GM19193 (cell line): ENCODE measurements around the gene TNFRSF25.

ENCODE experiments used
- POLR2A ChIP-seq: IDR thresholded peaks from 4 replicates; pipeline ENCODE4 v1.6.1; 2011; ENCODE audit not compliant: insufficient read depth, insufficient read length; ENCODE audit errors: extremely low read depth

The TNFRSF25 gene

GRCh38 chr1:6470132-6471085, 4.4 kb upstream of the TNFRSF25 start:
- no peak for TF ChIP-seq POLR2A

DNA sequence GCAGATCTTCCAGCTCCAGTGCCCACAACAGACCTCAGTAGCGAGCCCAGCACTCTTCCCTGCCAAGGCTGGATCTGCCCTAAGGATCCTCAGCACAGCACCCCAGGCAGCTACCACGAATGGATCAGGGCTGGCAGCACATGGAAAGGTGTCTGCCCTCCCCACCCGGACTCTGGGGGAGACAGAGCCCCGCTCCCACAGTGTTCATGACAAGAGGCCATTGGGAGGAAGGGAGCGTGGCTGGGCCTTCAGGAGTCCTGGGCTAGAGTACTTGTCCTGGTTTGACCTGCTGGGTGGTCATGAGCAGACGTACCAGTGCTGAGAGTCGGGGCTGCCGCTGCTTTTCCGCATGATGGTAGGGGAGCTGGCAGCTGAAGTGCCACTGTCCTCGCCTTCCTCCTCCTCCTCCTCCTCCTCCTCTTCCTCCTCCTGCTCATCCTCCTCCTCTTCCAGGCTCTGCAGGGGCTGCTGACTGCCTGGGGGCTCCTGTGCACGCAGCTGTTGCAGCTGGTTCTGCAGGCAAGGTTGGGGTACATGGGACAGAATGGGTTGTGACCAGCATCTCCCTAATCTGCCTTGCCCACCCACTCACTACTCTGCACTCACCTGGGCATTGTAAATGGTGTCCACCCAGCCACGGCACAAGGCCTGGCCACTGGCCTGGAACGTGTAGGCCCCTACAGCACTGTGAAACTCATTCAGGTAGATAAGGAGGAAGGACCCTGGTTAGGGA, 2.9 kb upstream of the TNFRSF25 start:
- no peak for TF ChIP-seq POLR2A

DNA sequence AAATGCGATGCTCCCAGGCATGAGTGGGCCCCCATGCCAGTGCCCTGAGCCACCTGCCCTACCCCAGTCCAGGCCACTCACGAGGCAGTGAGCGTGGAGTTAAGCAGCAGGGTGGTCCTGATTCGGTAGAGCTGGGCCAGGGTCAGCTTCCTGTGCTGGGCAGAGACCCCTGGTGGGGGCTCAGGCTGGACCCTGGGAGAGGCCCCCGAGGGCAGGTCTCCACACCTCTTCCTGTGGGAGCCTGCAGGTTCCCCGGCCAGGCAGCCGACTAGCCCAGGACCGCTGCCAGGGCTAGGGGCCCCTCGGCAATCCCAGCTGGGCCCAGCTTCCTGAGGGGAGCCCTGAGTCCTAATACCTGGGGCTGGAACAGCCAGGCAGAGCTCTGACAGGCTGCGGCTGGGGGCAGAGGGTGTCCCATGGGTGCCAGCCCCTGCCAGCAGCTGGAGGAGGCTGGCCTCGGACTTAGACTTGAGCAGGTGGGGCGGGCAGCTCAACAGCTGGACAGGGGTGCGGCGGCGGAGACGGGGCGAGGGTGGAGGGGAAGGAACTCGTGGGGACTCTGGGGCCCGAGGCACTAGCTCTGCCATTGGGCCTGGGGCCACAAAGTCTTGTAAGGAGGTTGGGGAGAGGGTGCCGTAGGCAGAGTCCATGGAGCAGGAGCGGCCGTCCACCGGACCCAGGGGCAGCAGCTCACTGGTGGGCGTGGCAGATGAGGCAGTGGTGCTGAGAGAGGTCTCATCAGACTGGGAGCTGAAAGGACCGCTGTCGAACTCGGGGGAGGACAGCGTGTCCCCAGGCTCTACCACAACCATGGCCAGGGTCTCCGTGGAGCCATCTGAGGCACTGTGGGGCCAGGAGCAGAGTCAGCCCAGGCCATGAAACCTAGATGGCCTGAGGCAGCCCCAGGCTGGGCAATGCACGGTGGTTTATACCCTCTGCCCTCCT, 2.0 kb upstream of the TNFRSF25 start:
- no peak for TF ChIP-seq POLR2A

GRCh38 chr1:6467224-6467623, 1.3 kb upstream of the TNFRSF25 start:
- TF ChIP-seq POLR2A: no peak

- TF ChIP-seq POLR2A: no peak
Observed at GRCh38 chr1:6466751-6467150, 778 bp upstream of the TNFRSF25 start.

DNA sequence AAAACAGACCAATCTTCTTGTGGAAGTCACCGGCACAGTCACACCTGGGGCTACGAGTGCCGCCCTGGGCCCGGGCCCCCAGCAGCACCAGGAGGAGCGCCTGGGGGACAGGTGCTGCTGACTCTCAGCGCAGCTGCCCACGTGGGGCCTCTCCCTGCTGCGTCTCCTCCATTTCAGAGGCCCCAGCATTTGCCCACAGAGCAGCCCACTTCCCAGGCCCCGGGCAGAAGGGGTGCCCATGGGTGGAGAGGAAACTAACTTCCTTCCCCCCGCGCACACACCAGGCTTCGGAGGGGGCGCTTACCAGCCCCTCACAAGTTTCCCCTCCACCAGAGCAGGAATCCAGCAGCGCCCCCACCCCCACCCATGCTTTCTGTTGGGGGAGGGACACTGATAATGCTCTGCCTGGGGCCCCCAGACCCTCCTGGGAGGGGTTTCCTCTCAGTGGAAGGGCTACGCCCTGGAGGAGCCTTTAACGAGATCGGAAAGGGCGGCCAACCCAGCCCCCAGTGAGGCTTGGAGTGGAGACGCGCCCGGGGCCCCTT, 440 bp downstream of the TNFRSF25 start:
- TF ChIP-seq POLR2A: no peak

- no peak for TF ChIP-seq POLR2A
Observed at GRCh38 chr1:6464915-6465314, 1.1 kb downstream of the TNFRSF25 start.

DNA sequence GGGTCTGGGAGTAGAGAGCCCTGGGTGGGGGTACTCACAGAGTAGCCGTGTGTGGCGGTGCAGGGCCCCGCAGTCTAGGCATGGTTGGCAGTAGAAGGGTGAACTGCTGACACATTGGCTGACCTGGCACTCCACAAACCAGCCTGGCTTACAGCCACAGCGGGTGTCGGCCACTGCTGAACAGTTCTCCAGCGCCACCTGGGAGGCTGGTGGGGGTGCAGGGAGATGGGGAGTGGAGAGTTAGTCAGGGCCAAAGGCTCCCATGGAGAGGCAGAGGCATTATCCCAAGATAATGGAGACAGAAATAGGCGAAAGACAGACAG, 1.5 kb downstream of the TNFRSF25 start:
- no peak for TF ChIP-seq POLR2A

DNA sequence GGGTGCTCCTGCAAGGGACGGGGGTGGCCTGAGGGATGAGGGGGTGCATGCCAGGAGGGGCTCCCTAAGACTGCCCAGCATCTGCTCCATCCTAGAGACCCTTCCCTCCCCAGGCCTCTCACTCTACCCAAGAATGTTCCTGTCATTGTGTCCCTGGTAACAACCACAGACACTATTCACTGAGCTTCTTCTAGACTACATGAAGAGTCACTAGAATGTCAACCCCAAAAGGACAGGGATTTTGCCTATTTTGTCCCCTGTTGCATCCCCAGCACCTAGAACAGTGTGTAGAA, 2.9 kb downstream of the TNFRSF25 start:
- TF ChIP-seq POLR2A: no peak

DNA sequence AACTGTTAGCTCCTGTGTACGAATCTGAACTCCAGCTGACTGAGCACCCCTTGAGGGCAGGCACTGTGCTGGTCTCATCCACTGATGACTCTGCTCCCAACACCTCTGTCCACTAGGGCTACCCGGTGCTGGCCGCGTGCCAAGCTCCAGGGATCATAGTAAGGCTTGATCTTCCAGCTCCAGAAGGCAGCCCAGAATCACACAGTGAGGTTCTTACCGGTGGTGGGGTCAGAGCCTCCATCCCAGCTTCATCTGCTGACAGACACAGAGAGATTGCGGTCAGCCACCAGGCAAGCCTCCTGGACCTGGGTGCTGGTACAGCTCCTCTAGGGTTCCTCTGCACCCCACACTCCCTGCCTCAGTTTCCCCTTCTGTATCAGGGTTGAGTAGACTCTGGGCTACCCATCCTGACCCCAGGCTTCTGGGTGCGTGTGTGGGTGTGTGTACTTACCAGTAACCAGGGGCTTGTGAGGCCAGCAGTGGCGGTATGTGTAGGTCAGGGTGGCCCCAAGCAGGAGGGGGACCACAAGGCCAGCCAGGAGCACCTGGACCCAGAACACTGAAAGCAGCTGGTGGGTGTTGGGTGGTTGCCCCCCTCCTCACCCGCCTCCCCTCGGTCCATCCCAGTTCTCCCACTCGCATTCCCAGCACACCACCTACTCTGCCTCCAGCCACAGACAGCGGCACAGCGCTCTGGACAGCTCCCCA, 3.4 kb downstream of the TNFRSF25 start:
- no peak for TF ChIP-seq POLR2A

DNA sequence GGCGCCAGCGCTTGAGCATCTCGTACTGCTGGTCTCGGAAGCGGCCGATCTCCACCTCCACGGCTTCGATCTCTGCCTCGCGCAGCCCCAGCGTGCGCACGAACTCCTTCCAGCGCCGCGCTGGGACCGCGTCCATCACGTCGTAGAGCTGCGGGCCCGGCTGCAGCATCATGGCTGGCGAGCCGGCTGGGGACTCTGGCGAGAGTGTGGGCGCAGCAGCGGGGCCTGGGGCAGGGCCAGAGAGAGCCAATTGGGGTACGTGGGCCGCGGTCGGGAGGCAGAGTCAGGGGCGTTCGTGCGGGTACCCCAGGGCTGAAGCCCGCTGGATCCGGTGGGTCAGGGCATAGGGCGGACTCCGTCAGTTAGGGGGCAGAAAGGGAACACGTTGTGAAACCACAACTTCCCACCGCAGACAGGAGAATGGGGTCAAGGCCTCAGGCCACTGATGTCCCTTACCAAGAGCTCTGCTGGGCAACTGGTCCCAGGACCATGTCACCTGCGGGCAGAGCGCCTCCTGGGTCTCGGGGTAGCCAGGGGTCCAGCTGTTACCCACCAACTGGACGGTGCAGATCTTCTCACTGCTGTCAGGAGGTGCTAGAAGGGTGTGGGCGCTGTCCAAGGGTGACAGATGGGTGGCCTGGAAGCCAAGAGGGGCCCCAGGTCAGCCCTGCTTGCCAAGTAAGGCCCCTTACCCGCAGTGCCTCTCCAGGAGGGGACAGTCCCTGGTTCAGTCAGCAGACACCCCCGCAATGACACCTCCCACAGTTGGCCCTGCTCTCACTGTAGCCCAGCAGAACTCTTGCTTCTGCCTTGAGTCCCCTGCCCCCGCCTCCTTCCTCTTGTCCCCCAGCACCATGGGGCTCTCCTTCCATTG, 4.2 kb downstream of the TNFRSF25 start:
- TF ChIP-seq POLR2A: no peak

DNA sequence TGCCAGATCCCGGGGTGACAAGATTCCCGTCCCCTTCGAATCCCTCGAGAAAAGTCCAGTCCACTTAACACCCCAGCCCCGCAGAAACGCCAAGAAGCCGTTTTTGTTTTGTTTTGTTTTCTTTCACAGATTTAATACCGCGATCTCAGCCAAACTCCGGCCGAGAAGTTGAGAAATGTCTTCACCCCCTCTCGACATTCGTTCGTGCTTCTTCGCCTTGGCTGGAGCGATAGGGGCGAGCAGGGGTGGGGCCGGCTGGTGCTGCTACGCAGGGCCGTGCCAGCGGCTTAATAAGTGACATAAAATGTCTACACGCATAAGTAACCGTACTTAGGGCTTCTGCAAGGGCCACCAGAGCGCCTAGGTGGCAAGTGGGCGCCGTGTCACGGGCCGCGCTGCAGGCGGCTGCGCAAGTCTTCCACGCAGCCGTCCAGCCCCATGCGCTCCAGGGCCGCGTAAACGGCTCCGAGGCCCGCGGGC, 4.9 kb downstream of the TNFRSF25 start:
- no peak for TF ChIP-seq POLR2A
